Measurements from ENCODE around the gene ORMDL2.

DNA sequence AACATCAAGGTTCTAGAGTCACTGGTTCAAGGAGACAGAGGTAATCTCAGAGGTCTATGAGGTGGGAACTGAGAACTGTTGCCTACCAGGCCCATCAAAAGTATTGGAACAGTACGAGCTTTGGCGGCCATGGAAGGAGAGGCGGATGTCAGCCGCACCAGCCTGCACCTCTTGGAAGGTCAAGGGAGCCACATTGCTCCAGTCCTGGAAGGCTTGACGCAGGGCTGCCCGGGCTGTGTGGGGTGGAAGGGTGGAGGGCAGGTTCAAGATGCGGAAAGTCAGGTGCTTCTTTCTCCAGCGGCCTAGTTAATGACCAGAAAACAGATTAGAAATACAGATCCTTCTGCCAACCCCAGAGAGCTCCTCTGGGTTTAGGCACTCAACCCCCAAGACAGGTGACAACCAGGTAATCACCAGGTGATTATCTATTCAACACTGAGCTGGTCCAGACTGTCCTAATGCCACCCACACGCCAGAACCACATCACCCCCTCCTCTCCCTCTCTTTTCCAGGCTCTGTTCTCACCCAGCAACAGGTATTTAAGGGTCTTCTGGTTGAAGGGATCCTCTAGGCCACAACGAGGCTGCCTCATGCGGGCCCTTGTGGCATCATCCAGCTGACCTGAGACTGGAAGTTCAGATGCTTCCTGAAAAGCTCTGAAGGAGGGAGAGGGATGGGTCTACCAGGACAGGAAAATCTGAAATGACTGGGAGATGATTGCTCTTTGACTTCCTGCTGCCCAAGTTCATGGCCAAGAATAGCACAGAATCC is 22.9 kb downstream of the ORMDL2 start:
- TF ChIP-seq, protein P1, sequence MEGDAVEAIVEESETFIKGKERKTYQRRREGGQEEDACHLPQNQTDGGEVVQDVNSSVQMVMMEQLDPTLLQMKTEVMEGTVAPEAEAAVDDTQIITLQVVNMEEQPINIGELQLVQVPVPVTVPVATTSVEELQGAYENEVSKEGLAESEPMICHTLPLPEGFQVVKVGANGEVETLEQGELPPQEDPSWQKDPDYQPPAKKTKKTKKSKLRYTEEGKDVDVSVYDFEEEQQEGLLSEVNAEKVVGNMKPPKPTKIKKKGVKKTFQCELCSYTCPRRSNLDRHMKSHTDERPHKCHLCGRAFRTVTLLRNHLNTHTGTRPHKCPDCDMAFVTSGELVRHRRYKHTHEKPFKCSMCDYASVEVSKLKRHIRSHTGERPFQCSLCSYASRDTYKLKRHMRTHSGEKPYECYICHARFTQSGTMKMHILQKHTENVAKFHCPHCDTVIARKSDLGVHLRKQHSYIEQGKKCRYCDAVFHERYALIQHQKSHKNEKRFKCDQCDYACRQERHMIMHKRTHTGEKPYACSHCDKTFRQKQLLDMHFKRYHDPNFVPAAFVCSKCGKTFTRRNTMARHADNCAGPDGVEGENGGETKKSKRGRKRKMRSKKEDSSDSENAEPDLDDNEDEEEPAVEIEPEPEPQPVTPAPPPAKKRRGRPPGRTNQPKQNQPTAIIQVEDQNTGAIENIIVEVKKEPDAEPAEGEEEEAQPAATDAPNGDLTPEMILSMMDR (IDR thresholded peaks at IDR 0.05; ENCODE audit: insufficient read depth, low read depth, low read length) = no peak
- no peak for TF ChIP-seq EZH2 (IDR thresholded peaks at IDR 0.05; ENCODE audit: insufficient read depth, low read length)
